ENCODE results near the gene TMC8. TPM values are rescaled to one million over a fixed set of nuclear protein-coding genes. Genes with fewer than 3 reads are reported as not detected.

Gene TMC8
- polyA plus RNA-seq, 1 donor from 2014 or later: 0.41 TPM

DNA sequence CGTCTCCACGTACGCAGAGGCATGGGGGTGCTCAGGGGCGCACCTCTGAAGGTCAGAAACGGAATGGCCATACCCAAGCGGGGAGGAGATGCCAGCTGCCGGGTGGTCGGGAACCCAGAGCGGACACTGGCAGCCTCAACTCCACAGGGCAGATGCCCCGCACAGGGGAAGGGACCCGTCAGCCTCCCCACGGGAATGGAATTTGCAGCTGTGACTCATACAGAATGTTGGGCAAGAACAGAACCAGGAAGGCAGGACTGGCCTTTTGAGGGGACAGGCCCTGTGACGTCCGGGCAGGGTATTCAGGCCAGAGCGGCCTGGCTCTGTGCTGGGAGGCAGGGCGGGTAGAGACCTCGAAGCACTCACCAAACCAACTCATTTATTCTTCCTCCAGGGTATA, 48.8 kb downstream of the TMC8 start:
- Histone ChIP-seq H3K27ac (ENCODE audit: low read length) (no peak overlapping the region), H3K36me3 (ENCODE audit: insufficient read depth, low read length) (no peaks in the 10 kb centered on the region), H3K9me3 (ENCODE audit: low read length) (no peaks in the 10 kb centered on the region), H4K20me1 (ENCODE audit: insufficient read depth) (no peaks in the 10 kb centered on the region), H3K9me2 (ENCODE audit: insufficient read depth, low read length) (no peaks in the 10 kb centered on the region), H3K27me3 (ENCODE audit: insufficient read depth, low read depth, low read length) (no peaks in the 10 kb centered on the region), H3K4me2 (ENCODE audit: low read length) (no peak overlapping the region), H3K79me2 (replicated peaks; ENCODE audit: insufficient read depth, low read length) (no peaks in the 10 kb centered on the region), H2AFZ (ENCODE audit: low read depth, low read length) (no peak overlapping the region), H3F3A (ENCODE audit: insufficient read depth, low read length, poor library complexity, severe bottlenecking) (no peaks in the 10 kb centered on the region), H3K9ac (ENCODE audit: low read length) (no peak overlapping the region), H3K4me3 (ENCODE audit: low read length) (no peak overlapping the region)
- TF ChIP-seq EZH2 (IDR thresholded peaks at IDR 0.05; ENCODE audit: borderline replicate concordance, insufficient read depth, low read length, poor library complexity, severe bottlenecking): no peak
- TF ChIP-seq, protein P1, sequence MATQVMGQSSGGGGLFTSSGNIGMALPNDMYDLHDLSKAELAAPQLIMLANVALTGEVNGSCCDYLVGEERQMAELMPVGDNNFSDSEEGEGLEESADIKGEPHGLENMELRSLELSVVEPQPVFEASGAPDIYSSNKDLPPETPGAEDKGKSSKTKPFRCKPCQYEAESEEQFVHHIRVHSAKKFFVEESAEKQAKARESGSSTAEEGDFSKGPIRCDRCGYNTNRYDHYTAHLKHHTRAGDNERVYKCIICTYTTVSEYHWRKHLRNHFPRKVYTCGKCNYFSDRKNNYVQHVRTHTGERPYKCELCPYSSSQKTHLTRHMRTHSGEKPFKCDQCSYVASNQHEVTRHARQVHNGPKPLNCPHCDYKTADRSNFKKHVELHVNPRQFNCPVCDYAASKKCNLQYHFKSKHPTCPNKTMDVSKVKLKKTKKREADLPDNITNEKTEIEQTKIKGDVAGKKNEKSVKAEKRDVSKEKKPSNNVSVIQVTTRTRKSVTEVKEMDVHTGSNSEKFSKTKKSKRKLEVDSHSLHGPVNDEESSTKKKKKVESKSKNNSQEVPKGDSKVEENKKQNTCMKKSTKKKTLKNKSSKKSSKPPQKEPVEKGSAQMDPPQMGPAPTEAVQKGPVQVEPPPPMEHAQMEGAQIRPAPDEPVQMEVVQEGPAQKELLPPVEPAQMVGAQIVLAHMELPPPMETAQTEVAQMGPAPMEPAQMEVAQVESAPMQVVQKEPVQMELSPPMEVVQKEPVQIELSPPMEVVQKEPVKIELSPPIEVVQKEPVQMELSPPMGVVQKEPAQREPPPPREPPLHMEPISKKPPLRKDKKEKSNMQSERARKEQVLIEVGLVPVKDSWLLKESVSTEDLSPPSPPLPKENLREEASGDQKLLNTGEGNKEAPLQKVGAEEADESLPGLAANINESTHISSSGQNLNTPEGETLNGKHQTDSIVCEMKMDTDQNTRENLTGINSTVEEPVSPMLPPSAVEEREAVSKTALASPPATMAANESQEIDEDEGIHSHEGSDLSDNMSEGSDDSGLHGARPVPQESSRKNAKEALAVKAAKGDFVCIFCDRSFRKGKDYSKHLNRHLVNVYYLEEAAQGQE (IDR thresholded peaks at IDR 0.05; ENCODE audit: borderline replicate concordance): no peak
- TF ChIP-seq, protein P2, sequence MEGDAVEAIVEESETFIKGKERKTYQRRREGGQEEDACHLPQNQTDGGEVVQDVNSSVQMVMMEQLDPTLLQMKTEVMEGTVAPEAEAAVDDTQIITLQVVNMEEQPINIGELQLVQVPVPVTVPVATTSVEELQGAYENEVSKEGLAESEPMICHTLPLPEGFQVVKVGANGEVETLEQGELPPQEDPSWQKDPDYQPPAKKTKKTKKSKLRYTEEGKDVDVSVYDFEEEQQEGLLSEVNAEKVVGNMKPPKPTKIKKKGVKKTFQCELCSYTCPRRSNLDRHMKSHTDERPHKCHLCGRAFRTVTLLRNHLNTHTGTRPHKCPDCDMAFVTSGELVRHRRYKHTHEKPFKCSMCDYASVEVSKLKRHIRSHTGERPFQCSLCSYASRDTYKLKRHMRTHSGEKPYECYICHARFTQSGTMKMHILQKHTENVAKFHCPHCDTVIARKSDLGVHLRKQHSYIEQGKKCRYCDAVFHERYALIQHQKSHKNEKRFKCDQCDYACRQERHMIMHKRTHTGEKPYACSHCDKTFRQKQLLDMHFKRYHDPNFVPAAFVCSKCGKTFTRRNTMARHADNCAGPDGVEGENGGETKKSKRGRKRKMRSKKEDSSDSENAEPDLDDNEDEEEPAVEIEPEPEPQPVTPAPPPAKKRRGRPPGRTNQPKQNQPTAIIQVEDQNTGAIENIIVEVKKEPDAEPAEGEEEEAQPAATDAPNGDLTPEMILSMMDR (IDR thresholded peaks at IDR 0.05; ENCODE audit: poor library complexity, severe bottlenecking): no peak
- no peak for TF ChIP-seq EP300 (conservative IDR thresholded peaks at IDR 0.05; ENCODE audit: poor library complexity, severe bottlenecking)
- TF ChIP-seq SMC3 (conservative IDR thresholded peaks at IDR 0.05; ENCODE audit: poor library complexity): no peak
- TF ChIP-seq TAF1 (IDR thresholded peaks at IDR 0.05; ENCODE audit: low read depth): no peak
- no peak for TF ChIP-seq RAD21 (conservative IDR thresholded peaks at IDR 0.05)
- TF ChIP-seq POLR2AphosphoS5 (IDR thresholded peaks at IDR 0.05): no peak
- TF ChIP-seq MXI1 (conservative IDR thresholded peaks at IDR 0.05; ENCODE audit: poor library complexity, severe bottlenecking): no peak

DNA sequence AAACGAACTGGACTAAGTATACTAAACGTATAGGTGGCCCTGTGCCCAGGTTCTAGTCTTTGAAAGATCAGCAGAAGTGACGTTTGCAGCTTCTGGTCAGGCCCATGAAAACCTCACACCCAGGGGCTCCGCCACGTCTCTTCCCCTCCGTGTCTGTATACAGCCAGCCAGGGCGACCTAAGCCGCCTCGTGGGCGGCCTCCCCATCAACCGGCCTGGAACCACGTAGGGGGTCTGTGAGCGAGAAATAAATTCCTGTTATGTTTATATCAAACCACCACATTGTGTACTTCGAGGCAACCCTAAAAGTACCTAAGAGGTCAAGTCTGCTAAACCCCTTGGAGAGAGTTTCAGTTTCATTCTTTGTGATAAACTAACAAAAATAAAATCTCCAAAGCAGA, 49.5 kb downstream of the TMC8 start:
- Histone ChIP-seq H4K20me1 (ENCODE audit: insufficient read depth) (no peaks in the 10 kb centered on the region), H3K27ac (ENCODE audit: low read length) (no peak overlapping the region), H3K27me3 (ENCODE audit: insufficient read depth, low read depth, low read length) (no peaks in the 10 kb centered on the region), H3K4me2 (ENCODE audit: low read length) (no peak overlapping the region), H3K9me3 (ENCODE audit: low read length) (no peaks in the 10 kb centered on the region), H3K79me2 (replicated peaks; ENCODE audit: insufficient read depth, low read length) (no peaks in the 10 kb centered on the region), H3K9me2 (ENCODE audit: insufficient read depth, low read length) (no peaks in the 10 kb centered on the region), H2AFZ (ENCODE audit: low read depth, low read length) (no peak overlapping the region), H3K36me3 (ENCODE audit: insufficient read depth, low read length) (no peaks in the 10 kb centered on the region), H3F3A (ENCODE audit: insufficient read depth, low read length, poor library complexity, severe bottlenecking) (no peaks in the 10 kb centered on the region), H3K4me3 (ENCODE audit: low read length) (no peak overlapping the region), H3K9ac (ENCODE audit: low read length) (no peak overlapping the region)
- TF ChIP-seq, protein P1 (IDR thresholded peaks at IDR 0.05; ENCODE audit: borderline replicate concordance): no peak
- TF ChIP-seq SMC3 (conservative IDR thresholded peaks at IDR 0.05; ENCODE audit: poor library complexity) (no peak), EP300 (conservative IDR thresholded peaks at IDR 0.05; ENCODE audit: poor library complexity, severe bottlenecking) (no peak), RAD21 (conservative IDR thresholded peaks at IDR 0.05) (no peak), TAF1 (IDR thresholded peaks at IDR 0.05; ENCODE audit: low read depth) (no peak), POLR2AphosphoS5 (IDR thresholded peaks at IDR 0.05) (no peak), MXI1 (conservative IDR thresholded peaks at IDR 0.05; ENCODE audit: poor library complexity, severe bottlenecking) (no peak), EZH2 (IDR thresholded peaks at IDR 0.05; ENCODE audit: borderline replicate concordance, insufficient read depth, low read length, poor library complexity, severe bottlenecking) (no peak)
- TF ChIP-seq, protein P2 (IDR thresholded peaks at IDR 0.05; ENCODE audit: poor library complexity, severe bottlenecking): no peak

Measured in neural cell (in vitro differentiated cells).